ENCODE measurements around the gene TMEM52B.

Gene TMEM52B

GRCh38 chr12:10236720-10237119, 57.9 kb downstream of the TMEM52B start:
- no peaks in the 10 kb centered on the region for H4K20me1 ChIP-seq (ENCODE audit: insufficient read depth)
- no peak overlapping the region for H3K9ac ChIP-seq
- H2AFZ ChIP-seq (ENCODE audit: low read depth) = no peak overlapping the region
- H3K27ac ChIP-seq = no peak overlapping the region
- peaks cover 2% of the 10 kb centered on the region; the same call in 1 of the 2 replicates for H3K27me3 ChIP-seq (ENCODE audit: insufficient read depth, low read depth)
- no peak overlapping the region for H3K4me2 ChIP-seq
- H3K4me3 ChIP-seq (IDR thresholded peaks at IDR 0.05; ENCODE audit: insufficient read depth, low read depth, low read length) = no peak overlapping the region
- H3K36me3 ChIP-seq (ENCODE audit: insufficient read depth) = no peaks in the 10 kb centered on the region
- peaks cover 5% of the 10 kb centered on the region for H3K4me1 ChIP-seq (ENCODE audit: low read depth, poor library complexity, severe bottlenecking)
- no peaks in the 10 kb centered on the region for H3K79me2 ChIP-seq (ENCODE audit: insufficient read depth, low read depth)
- TF ChIP-seq CTCF (conservative IDR thresholded peaks at IDR 0.05; ENCODE audit: low read depth, low read length) = no peak

DNA sequence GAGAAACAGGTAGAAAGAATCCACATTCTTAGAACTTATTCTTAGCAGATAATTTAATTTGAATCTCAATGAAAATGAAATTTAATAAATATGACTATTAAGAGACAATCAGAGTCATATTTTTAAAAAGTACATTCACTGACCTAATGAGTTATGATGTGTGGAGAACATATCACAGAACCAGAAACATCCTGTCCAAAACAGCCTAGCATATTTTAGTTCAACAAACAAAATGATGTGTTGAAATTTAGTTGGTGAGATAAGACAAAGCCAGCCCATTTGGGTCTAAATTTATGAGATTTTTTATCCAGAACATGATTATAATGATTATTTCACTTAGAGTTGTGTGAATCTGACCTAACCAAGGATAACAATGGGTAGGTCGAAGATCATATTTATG, 59.7 kb downstream of the TMEM52B start:
- H3K27ac ChIP-seq = no peak overlapping the region
- H3K36me3 ChIP-seq (ENCODE audit: insufficient read depth) = no peaks in the 10 kb centered on the region
- H4K20me1 ChIP-seq (ENCODE audit: insufficient read depth) = no peaks in the 10 kb centered on the region
- no peak overlapping the region for H3K9ac ChIP-seq
- no peak for TF ChIP-seq CTCF (conservative IDR thresholded peaks at IDR 0.05; ENCODE audit: low read depth, low read length)
- H3K4me3 ChIP-seq (IDR thresholded peaks at IDR 0.05; ENCODE audit: insufficient read depth, low read depth, low read length) = no peak overlapping the region
- peaks cover 14% of the 10 kb centered on the region; the same call in 1 of the 2 replicates for H3K27me3 ChIP-seq (ENCODE audit: insufficient read depth, low read depth)
- H2AFZ ChIP-seq (ENCODE audit: low read depth) = no peak overlapping the region
- H3K4me2 ChIP-seq = no peak overlapping the region
- peaks cover 10% of the 10 kb centered on the region for H3K4me1 ChIP-seq (ENCODE audit: low read depth, poor library complexity, severe bottlenecking)
- no peaks in the 10 kb centered on the region for H3K79me2 ChIP-seq (ENCODE audit: insufficient read depth, low read depth)

DNA sequence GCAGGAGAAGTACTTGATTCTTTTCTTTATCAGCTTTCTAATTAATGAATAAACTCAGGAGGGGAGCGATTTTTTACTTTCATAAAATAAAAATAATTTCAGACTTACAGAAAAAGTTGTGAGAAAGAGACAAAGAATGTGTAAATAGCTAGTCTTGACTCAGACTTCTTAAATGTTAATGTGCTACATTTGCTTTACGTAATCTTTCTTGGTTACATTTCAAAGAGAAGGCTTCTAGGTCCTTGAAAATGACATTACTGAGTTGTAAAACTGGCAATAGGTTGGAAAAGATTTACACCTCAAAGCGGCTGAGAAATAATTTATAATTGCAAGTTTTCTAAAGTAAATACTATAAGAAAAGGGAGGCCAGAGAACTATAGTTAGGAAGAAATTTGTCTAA, 62.5 kb downstream of the TMEM52B start:
- peaks cover 33% of the 10 kb centered on the region; the same call in 1 of the 2 replicates for H3K27me3 ChIP-seq (ENCODE audit: insufficient read depth, low read depth)
- no peak overlapping the region for H3K27ac ChIP-seq
- no peaks in the 10 kb centered on the region for H3K36me3 ChIP-seq (ENCODE audit: insufficient read depth)
- no peak overlapping the region for H3K4me2 ChIP-seq
- H3K79me2 ChIP-seq (ENCODE audit: insufficient read depth, low read depth) = no peaks in the 10 kb centered on the region
- no peak overlapping the region for H2AFZ ChIP-seq (ENCODE audit: low read depth)
- peaks cover 25% of the 10 kb centered on the region for H3K4me1 ChIP-seq (ENCODE audit: low read depth, poor library complexity, severe bottlenecking)
- H4K20me1 ChIP-seq (ENCODE audit: insufficient read depth) = no peaks in the 10 kb centered on the region
- H3K4me3 ChIP-seq (IDR thresholded peaks at IDR 0.05; ENCODE audit: insufficient read depth, low read depth, low read length) = no peak overlapping the region
- H3K9ac ChIP-seq = no peak overlapping the region
- no peak for TF ChIP-seq CTCF (conservative IDR thresholded peaks at IDR 0.05; ENCODE audit: low read depth, low read length)
